Panc1 (cell line): ENCODE measurements around the gene TMEM92. TPM values are rescaled to one million over a fixed set of nuclear protein-coding genes. Genes with fewer than 3 reads are reported as not detected.

ENCODE experiments used
- ATAC-seq: fragments of 200-7000 bp; cut with Tn5 transposase; 2 replicates; pipeline ENCODE4 v1.9.1; 2020; ENCODE audit warnings: mild to moderate bottlenecking, moderate library complexity
- BruUV-seq: library from RNA; stranded (reverse); fragments of 400-500 nt; replicated peaks from 2 replicates; lab custom pipeline; 2021; lab: Mats Ljungman, UMichigan
- CTCF ChIA-PET: fragments of 300-600 bp; sonication (Branson Sonifier 250); formaldehyde crosslinking; loops from one replicate; lab custom pipeline; 2022; ENCODE audit warnings: antibody characterized with exemption; lab: Charles Lee
- POLR2A ChIA-PET: fragments of 300-600 bp; sonication (Branson Sonifier 250); formaldehyde crosslinking; loops from one replicate; lab custom pipeline; 2022; ENCODE audit warnings: antibody characterized with exemption; lab: Charles Lee
- DNase-seq: peaks from one replicate; pipeline ENCODE4 v3.0.0-alpha.2; 2010; ENCODE audit warnings: low read depth, low spot score
- H3K27ac ChIP-seq: 2 replicates; pipeline ENCODE4 v1.5.1; 2011; ENCODE audit warnings: mild to moderate bottlenecking, low read length, inconsistent platforms
- H3K27me3 ChIP-seq: fragments of 200-500 bp; sonication (Bioruptor generic); 2 replicates; pipeline ENCODE4 v1.6.0; 2014; ENCODE audit warnings: low read length, inconsistent platforms; ENCODE audit not compliant: control insufficient read depth, insufficient read depth
- H3K36me3 ChIP-seq: fragments of 200-500 bp; sonication (Bioruptor generic); 2 replicates; pipeline ENCODE4 v1.5.1; 2014; ENCODE audit warnings: inconsistent platforms, mild to moderate bottlenecking, low read length, moderate library complexity; ENCODE audit not compliant: control insufficient read depth, insufficient read depth
- H3K4me1 ChIP-seq: 2 replicates; pipeline ENCODE4 v1.5.1; 2011; ENCODE audit warnings: inconsistent platforms, mild to moderate bottlenecking, low read length, moderate library complexity; ENCODE audit not compliant: control insufficient read depth, insufficient read depth
- H3K4me3 ChIP-seq, 2 experiments: 2 replicates each; pipeline ENCODE4 v1.5.1; 2011 to 2012; ENCODE audit warnings: low read depth in 2 of 2, low read length in 2 of 2, mild to moderate bottlenecking in 2 of 2, inconsistent platforms in 1 of 2, moderate library complexity in 1 of 2
- H3K9me3 ChIP-seq: fragments of 200-500 bp; sonication (Bioruptor generic); 2 replicates; pipeline ENCODE4 v1.5.1; 2014; ENCODE audit warnings: low read depth, mild to moderate bottlenecking, inconsistent platforms, low read length, moderate library complexity; ENCODE audit not compliant: control insufficient read depth, insufficient read depth
- CTCF ChIP-seq: fragments of 450-650 bp; IDR thresholded peaks from 2 replicates; pipeline ENCODE4 v1.5.1; 2017; ENCODE audit warnings: mild to moderate bottlenecking
- POLR2AphosphoS5 ChIP-seq: IDR thresholded peaks from 2 replicates; pipeline ENCODE4 v1.6.1; 2012; ENCODE audit warnings: mild to moderate bottlenecking, low read depth, low read length, moderate library complexity
- REST ChIP-seq, 2 experiments: IDR thresholded peaks; 2 replicates each; pipeline ENCODE4 v1.6.1; 2011 to 2012; ENCODE audit warnings: low read depth in 2 of 2, control low read depth in 1 of 2, low read length in 1 of 2, mild to moderate bottlenecking in 1 of 2, moderate library complexity in 1 of 2; ENCODE audit not compliant: insufficient read depth in 1 of 2
- SIN3A ChIP-seq: IDR thresholded peaks from 2 replicates; pipeline ENCODE4 v1.6.1; 2012; ENCODE audit warnings: low read depth, mild to moderate bottlenecking, low read length, moderate library complexity, borderline replicate concordance; ENCODE audit not compliant: insufficient read depth
- TCF7L2 ChIP-seq: IDR thresholded peaks from 2 replicates; pipeline ENCODE4 v1.6.1; 2011; ENCODE audit warnings: mild to moderate bottlenecking, low read depth, low read length, inconsistent platforms
- in situ Hi-C: cut with HindIII; loops from 2 replicates; pipeline ENCODE4 v1.10.0; 2016; ENCODE audit warnings: low sequenced_read_pairs, low pct_unique_long_range_greater_than_20kb
- intact Hi-C: fragments of 100-400 bp; cut with micrococcal nuclease; formaldehyde crosslinking; loops from one replicate; pipeline ENCODE4 v1.10.0; 2022; ENCODE audit not compliant: unreplicated experiment
- total RNA-seq: library from RNA; stranded (reverse); gene quantifications from one replicate; pipeline ENCODE4 v1.2.1, GENCODE V29; 2021; ENCODE audit not compliant: unreplicated experiment

The TMEM92 gene
- total RNA-seq, 1 experiment from 2014 or later: 0.54 TPM

- TF ChIP-seq SIN3A (no peak), TCF7L2 (no peak), REST (IDR thresholded peaks at IDR 0.05; ENCODE audit: insufficient read depth in 1 of 2, low read depth in 2 of 2, low read length in 1 of 2) (no peak), POLR2AphosphoS5 (no peak), CTCF (no peak)
- no peak; the same call in 1 of the 2 replicates for ATAC-seq
- in situ Hi-C loops (no loop called here), intact Hi-C loops (no loop called here)
- POLR2A ChIA-PET: no interaction called here
- Histone ChIP-seq H3K27me3 (no peaks in the 10 kb centered on the region), H3K4me3 (no peak overlapping the region), H3K27ac (no peak overlapping the region), H3K36me3 (no peaks in the 10 kb centered on the region), H3K9me3 (no peaks in the 10 kb centered on the region), H3K4me1 (no peaks in the 10 kb centered on the region)
- no TSS peak for BruUV-seq
- DNase-seq: no peak
- CTCF ChIA-PET: no interaction called here
Measured at GRCh38 chr17:50329716-50330115, 55.5 kb downstream of the TMEM92 start.

GRCh38 chr17:50330151-50330775 lies 56.0 kb downstream of the TMEM92 start:
- no peaks in the 10 kb centered on the region for H3K27me3 ChIP-seq
- H3K4me3 ChIP-seq: no peak overlapping the region
- intact Hi-C loops (no loop called here), in situ Hi-C loops (no loop called here)
- H3K4me1 ChIP-seq: no peaks in the 10 kb centered on the region
- H3K36me3 ChIP-seq: no peaks in the 10 kb centered on the region
- ChIA-PET POLR2A (no interaction called here), CTCF (no interaction called here)
- TF ChIP-seq REST (IDR thresholded peaks at IDR 0.05; ENCODE audit: insufficient read depth in 1 of 2, low read depth in 2 of 2, low read length in 1 of 2) (no peak), SIN3A (no peak), CTCF (no peak), POLR2AphosphoS5 (no peak), TCF7L2 (no peak)
- no peak overlapping the region for H3K27ac ChIP-seq
- ATAC-seq: no peak
- no peaks in the 10 kb centered on the region for H3K9me3 ChIP-seq
- no peak for DNase-seq
- no TSS peak for BruUV-seq
